GM19238 (cell line): ENCODE data around the gene RAB39B.
"Not testable (repeated sequence)": the region's sequence is repeated elsewhere in the genome, so short reads cannot be mapped to it uniquely, and the experiment has no call there.

Source experiments
- DNase-seq: peaks from one replicate; pipeline ENCODE4 v3.0.0; 2011; ENCODE audit warnings: low spot score; ENCODE audit not compliant: insufficient read length

Gene RAB39B, protein sequence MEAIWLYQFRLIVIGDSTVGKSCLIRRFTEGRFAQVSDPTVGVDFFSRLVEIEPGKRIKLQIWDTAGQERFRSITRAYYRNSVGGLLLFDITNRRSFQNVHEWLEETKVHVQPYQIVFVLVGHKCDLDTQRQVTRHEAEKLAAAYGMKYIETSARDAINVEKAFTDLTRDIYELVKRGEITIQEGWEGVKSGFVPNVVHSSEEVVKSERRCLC

DNA sequence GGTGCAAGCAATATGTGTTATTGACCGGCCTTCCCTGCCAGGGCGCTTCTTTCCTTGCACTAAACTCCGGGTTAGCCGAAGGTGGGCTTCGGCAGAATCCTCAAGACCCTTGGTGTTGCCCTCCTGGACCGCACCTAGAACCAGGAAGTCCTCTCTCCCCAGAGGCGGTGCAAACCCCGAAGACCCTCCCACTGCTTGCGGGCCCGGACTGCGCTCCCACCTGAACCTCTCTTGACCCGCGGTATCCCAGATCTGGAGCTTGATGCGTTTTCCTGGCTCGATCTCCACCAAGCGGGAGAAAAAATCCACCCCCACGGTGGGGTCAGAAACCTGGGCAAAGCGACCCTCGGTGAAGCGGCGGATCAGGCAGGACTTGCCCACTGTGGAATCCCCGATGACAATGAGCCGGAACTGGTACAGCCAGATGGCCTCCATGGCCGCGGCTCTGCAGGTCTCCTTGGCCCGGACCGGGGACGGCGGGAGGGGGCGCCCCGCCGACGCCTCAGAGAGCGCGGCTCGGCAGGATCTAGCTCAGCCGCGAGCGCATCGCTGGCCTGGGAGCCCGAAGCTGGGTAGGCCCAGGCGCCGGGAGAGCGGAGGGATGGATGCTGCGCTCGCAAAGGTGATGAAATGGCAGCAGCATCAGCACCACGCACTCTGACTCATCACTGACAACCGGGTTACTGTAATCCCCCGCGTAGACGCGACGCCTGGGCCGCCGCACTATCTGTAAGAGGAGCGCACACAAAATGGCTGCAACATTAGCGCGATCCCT is at the start of gene RAB39B:
RAB39B (minus strand) TSS at position 638 of the 775 bp plus-strand sequence; CDS start at position 435, 203 bp downstream.
- DNase-seq: peak; percentile 13

DNA sequence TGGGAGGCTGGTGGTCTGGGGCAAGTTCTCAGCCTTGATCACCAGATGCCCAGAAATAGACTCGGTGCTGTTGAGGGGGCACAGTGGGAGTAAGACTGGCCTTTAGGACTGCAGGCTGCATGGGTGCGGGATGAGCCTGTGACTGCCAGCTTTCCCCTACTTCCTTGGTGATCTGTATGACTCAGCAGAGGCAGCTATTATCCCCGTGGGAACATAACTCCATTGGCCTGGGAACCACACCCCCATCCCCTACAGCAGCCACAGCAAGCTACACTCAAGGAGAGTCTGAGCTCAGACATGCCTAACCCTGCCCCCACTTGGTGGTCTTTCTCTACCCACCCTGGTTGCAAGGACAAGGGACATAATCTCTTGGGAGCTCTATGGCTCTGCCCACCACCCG is 49.5 kb upstream of the RAB39B start:
- DNase-seq: no peak

DNA sequence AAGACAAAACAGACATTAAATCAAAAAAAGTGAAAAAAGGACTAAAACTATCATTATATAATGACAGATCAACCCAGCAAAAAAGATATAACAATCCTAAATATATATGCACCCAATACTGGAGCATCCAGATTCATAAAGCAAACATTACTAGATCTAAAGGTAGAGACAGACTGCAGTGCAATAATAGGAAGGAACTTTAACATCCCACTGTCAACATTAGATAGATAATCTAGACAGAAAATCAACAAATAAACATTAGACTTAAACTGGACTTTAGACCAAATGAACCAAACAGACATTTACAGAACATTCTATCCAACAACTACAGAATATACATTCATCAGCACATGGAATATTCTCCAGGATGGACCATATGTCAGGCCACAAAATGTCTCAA is 29.5 kb upstream of the RAB39B start:
- no peak for DNase-seq

DNA sequence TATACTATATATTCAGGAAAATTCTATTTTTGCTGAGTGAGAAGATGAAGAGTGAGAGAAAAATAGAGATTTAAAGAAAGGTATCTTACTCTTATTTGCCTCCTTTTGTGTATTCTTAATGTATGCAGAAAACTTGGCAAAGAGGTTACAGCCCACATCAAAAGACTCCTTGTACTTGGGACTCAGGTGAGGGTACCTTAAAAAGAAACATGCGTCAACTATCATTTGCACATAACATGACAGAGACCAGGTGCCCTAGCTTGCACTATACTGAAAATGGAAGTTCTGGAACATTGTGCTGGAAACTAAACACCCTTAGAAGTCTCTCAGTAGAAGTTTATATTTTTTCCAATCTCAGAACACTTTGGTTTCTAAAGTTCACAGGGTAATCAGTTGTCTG is 15.6 kb upstream of the RAB39B start:
- DNase-seq: no peak

DNA sequence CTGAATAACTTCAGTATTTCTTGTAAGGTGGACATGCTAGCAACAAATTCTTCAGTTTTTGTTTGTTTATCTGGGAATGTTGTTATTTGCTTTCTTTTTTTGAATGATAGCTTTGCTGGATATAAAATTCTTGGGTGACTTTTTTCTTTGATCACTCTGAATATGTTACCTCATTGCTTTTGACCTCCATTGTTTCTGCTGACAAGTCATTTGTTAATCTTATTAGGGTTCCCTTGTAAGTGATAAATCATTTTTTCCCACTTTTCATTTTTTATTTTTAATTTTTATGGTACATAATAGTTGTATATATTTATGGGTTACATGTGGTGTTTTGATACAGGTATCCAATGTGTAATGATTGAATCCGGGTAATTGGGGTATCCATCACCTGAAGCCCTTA is 6.7 kb upstream of the RAB39B start:
- no peak for DNase-seq

DNA sequence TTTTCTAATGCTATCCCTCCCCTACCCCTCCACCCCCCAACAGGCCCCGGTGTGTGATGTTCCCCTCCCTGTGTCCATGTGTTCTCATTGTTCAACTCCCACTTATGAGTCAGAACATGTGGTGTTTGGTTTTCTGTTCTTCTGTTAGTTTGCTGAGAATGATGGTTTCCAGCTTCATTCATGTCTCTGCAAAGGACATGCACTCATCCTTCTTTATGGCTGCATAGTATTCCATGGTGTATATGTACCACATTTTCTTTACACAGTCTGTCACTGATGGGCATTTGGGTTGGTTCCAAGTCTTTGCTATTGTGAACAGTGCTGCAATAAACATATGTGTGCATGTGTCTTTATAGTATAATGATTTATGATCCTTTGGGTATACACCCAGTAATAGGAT is 3.7 kb upstream of the RAB39B start:
- DNase-seq: not testable (repeated sequence)

DNA sequence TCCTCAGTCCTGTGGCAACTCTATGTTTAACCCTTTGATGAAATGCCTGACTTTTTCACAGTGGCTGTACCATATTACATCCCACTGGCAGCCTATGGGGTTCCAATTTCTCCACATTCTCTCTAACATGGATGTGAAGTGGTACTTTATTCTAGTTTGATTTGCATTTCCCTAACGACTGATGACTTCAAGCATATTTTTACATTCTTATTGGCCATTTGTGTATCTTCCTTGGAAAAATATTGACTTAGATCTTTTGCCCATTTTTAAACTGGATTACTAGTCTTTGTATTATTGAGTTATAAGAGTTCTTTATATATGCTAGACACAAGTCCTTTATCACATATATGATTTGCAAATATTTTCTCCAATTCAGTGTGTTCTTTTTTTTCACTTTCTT is 2.1 kb upstream of the RAB39B start:
- DNase-seq: no peak

DNA sequence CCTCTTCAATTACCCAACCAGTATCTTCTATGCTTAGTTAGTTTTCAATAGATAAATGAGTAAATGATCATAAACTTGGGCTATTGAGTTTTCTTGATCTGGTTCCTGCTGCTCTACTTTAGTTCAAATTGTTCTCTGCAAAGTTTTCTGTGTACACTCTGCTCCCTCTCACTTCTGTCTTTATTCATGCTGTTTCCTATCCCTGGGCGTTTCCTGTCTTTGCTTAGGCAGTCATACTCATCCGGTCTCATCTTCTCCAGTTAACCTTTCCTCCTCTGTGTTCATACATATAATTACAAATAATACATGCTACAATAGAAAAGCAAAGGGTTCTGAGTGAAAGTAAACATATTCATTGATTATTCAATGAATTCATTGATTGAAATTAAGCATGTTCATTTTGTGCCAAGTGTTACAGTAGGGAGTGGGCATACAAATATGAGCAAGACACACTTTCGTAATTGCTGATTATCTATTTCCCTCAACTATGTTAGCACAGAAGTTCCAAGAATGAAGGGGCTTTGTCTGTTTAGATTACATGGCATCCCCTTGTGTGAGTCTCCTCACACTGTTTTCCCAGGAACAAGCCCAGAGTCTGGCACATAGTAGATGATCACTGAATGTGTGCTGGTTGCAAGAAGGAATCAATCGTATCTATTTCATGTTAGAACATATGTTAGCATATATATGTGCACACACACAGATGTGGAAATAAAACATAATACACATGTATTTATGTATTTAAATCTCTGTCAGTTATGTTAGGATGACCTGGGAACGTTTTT is 1.1 kb downstream of the RAB39B start:
- DNase-seq: no peak

DNA sequence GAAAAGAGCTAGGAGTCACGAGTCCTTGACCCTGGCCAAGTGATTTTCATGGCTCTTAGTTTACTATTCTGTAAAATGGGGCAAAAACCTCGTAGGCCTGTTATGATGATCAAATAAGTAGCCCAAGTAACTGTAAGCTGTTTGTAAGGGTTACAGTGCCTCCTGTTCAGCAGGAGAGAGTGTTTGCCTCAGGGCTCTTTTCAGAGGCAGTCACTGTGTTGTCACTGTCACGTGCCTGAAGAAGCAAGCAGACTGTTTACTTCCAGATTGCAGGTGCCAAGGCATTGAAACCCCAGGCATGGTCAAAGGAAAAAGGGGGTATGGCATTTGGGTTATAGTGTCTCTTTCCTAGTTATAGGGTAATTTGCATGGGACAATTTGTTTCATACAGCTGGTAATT is 4.5 kb downstream of the RAB39B start:
- DNase-seq: no peak

DNA sequence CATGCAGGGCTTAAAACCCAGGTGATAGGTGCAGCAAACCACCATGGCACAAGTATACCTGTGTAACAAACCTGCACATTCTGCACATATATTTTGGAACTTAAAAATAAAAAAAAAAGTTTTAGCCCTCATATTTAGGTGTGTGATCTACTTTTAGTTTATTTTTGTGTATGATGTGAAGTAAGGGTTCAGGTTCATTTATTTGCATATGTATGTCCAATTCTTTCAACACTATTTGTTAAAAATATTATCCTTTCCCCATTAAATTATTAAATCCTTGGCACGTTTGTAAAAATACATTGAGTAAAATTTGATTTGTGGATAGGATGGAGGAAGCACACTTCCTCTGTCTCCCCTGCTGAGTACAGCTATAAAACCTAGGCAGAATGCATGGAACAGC is 12.9 kb downstream of the RAB39B start:
- DNase-seq: no peak

DNA sequence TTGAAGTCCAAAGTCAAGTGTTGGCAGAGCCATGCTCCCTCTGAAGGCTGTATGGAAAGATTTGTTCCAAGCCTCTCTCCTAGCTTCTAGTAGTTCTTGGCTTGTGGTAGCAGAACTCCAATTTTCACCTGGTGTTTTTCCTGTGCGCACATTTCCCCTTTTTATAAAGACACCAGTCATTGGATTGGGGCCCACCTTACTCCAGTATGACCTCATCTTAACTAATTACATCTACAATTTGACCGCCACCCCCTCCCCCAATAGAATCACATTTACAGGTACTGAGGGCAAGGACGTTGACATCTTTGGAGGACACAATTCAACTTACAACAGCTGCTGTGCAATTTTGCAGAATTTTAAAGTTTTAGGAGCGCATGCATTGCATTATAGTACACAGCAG is 16.8 kb downstream of the RAB39B start:
- DNase-seq: no peak

DNA sequence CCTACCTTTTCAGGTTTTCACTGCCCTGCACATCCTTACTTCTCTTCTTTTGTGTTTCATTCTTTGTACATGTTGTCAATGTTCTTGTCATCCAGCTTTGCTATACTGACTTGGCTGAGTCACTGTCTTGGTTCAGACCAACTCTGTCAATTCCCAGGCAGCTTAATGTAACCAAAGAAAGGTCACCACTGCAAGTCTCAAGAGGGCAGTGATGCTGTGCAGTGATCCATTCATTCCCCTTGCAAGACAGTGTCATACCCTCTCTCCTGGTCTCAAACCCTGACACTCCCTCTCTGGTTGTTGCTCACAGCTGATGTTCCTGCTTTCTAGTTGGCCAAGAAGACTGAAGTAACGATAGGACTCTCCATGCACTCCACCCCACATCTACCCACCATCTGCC is 17.5 kb downstream of the RAB39B start:
- no peak for DNase-seq

DNA sequence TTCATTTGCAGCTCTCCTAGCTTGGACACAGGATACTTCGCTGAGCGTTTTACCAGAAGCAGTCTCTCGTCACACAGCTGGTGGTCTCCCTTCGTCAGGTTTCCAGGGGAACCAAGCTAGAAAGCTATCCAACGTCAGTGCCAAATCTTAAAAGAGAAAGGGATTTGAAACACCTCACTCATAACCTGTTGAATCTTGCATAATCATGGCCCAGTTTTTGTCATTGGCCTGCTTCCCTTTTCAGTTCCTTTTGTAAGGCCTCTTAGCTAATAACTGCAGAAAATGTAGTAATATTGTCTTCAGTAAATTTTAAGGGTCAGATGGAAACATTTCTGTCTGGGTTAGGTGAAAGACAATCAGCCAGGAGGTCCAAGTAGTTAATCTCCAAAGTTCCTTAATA is 22.0 kb downstream of the RAB39B start:
- no peak for DNase-seq

DNA sequence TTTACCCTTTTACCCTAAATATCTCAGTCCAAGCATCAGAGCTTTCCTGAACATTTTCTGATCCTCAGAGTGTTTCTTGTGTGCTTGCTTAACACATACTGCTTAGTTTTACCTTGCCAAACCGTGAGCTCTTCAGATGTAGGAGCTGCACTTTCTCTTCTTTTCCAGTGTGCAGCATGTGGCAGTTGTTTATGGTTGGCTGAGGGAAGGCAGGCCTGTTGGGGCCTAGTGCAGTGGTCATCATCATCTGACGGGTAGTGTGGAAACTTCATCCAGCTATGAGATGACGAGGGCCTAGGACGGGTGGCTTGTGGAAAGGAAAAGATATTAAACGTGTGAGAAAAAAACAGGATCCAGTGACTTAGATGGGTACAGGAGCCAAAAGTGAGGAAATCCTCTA is 26.6 kb downstream of the RAB39B start:
- DNase-seq: no peak

DNA sequence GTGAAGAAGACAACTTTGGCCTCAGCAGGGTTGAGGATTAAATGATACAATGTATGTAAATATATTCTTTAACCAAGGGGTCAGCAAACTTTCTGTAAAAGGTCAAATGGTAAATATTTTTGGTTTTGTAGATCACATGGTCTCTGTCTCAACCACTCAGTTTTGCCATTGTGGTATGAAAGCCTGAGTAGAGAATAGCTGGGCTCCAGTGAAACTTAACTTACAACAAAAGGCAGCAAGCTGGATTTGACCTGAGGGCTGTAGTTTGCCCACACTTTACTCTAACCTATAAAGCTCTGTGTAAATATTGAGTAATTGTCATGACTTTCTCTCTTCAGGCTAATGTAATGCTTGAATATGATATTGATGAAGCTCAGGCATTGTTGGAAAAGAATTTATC is 28.4 kb downstream of the RAB39B start:
- DNase-seq: no peak

DNA sequence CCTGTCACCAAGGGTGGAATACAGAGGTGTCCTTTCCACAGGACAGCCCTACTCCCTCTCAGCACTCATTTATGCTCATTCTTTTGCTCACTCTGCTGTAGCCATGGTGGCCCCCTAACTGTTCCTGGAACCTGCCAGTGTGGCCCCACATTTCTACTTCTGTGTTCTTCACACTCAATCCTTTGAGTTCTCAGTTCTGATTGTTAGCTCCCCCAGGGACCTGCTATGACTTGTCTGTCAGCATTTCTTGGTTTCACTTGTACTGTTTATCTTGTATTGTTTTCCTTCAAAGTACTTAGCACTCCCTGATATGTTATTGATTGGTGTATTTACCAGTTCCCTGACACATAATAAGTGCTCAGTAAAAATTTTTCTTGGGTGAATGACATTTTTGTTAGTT is 33.1 kb downstream of the RAB39B start:
- no peak for DNase-seq

DNA sequence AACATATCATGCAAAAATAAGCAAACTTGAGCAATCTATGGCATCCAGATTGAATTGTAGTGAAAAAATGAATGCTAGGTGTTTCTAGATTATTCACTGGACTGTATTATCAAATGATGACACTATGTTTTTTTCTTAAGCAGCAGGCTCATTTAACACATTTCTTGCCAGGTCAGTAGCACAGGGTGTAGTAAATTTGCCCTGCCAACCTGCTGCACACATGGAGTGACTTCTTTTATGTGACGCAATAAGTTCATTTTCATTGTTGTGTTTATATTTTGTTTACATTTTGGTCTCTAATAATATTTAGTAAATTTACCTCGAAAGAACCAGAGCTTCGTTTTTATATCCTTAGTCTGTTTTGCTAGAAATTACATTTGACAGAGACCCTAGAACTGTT is 38.5 kb downstream of the RAB39B start:
- DNase-seq: no peak

DNA sequence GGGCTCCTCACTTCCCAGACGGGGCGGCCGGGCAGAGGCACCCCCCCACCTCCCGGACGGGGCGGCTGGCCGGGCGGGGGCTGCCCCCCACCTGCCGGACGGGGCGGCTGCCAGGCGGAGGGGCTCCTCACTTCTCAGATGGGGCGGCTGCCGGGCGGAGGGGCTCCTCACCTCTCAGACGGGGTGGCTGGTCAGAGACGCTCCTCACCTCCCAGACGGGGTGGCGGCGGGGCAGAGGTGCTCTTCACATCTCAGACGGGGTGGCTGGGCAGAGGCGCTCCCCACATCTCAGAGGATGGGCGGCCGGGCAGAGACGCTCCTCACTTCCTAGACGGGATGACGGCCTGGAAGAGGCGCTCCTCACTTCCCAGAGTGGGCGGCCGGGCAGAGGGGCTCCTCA is 40.5 kb downstream of the RAB39B start:
- DNase-seq: not testable (repeated sequence)

DNA sequence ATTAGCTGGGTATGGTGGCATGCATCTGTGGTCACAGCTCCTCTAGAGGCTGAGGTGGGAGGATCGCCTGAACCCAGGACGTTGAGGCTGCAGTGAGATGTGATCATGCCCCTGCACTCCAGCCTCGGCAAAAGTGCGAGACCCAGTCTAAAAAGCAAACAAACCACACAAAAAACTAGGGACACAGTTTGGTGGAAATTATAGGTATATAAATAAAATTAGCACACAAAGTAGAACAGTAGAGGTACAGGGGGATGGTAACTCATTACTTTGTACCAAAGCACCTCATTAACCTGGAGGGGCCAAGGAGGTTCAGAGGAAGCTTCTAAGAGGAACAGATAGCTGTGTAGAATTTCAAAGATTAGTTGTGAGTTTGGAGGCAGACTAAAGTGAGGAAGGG is 42.9 kb downstream of the RAB39B start:
- no peak for DNase-seq

DNA sequence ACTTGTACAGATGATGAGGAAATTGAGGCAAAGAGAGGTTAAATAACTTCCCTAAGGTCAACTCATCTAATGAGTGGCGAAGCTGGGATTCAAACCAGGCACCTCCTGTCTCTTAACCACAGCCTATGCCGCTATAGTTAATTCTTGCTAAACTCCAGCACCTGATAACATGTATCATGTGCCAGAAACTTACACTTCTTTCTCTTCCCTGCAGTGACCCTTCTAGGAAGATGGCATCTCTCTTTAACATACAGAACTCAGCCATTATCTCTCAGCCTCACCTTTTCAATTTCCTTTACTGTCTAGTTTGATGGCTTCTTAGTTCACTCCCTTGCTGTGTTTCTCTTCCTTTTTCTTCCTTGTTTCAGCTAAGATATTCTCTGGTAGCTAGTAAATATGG is 45.5 kb downstream of the RAB39B start:
- no peak for DNase-seq

DNA sequence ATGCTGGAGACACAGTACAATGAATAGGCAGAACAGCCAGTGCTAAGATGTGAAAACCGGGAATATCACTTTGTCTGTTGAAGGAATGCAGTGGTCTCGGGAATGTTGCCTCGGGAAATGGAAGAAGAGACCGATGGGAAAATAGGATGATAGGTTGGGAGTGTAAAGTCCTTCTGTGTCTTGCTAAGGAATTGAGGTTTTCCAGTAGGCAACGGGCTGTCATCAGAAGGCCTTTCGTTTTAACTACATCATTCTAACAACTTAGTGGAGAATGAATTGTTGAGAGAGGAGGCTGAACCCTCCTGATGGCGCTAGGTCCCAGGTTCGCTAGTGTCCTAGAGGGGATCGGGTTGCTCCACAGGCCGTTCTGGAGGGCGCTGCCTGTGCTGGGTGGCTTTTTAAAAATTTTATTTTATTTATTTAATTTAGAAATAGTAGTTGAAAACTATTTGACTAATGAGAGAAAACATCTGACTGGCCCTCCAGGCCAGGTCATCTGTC is 47.3 kb downstream of the RAB39B start:
- DNase-seq: no peak
